Left ventricle myocardium superior (tissue), 1 donor: Measurements from ENCODE around the gene MYO1D. TPM values are rescaled to one million over a fixed set of nuclear protein-coding genes. Genes with fewer than 3 reads are reported as not detected.
"Not testable (repeated sequence)": the region's sequence is repeated elsewhere in the genome, so short reads cannot be mapped to it uniquely, and the experiment has no call there.

Experiments used
- ATAC-seq: fragments of 200-7000 bp; cut with Tn5 transposase; one replicate; pipeline ENCODE4 v1.9.1; 2020; ENCODE audit warnings: mild to moderate bottlenecking, moderate library complexity
- DNase-seq: peaks from one replicate; pipeline ENCODE4 v3.0.0-alpha.2; 2020
- intact Hi-C: fragments of 100-400 bp; cut with micrococcal nuclease; formaldehyde crosslinking; loops from one replicate; pipeline ENCODE4 v1.11.0; 2022
- total RNA-seq: library from RNA; stranded (reverse); fragmentation: NEBNext Ultra II Directional; extraction: Animal tissue kit (Norgen Biotek cat#: 25700); gene quantifications from one replicate; pipeline ENCODE4 v1.2.1, GENCODE V29; 2021
- donor health status: DM: no; HTN: yes; CAD: no; lungs with severe emphysema.

Gene MYO1D
- total RNA-seq, 1 donor from 2014 or later = 6.4 TPM

- DNase-seq (no peak), ATAC-seq (no peak)
- intact Hi-C loops = loop anchor here (10.0 kb wide), 1 partner anchor 115 kb away; no protein-coding TSS in a partner anchor
Measured at GRCh38 chr17:32899236-32900013, 22.5 kb upstream of the MYO1D start.

- ATAC-seq = no peak
- intact Hi-C loops = no loop called here
- DNase-seq = no peak
Measured at GRCh38 chr17:32896647-32897258, 19.8 kb upstream of the MYO1D start.

GRCh38 chr17:32894245-32894644 is 17.3 kb upstream of the MYO1D start:
- DNase-seq = no peak
- ATAC-seq = no peak
- intact Hi-C loops = no loop called here

DNA sequence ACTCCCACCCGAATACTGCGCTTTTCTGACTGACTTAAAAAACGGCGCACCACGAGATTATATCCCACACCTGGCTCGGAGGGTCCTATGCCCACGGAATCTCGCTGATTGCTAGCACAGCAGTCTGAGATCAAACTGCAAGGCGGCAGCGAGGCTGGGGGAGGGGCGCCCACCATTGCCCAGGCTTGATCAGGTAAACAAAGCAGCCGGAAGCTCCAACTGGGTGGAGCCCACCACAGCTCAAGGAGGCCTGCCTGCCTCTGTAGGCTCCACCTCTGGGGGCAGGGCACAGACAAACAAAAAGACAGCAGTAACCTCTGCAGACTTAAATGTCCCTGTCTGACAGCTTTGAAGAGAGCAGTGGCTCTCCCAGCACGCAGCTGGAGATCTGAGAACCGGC is 10.5 kb upstream of the MYO1D start:
- DNase-seq, ATAC-seq, intact Hi-C loops: not testable (repeated sequence)

DNA sequence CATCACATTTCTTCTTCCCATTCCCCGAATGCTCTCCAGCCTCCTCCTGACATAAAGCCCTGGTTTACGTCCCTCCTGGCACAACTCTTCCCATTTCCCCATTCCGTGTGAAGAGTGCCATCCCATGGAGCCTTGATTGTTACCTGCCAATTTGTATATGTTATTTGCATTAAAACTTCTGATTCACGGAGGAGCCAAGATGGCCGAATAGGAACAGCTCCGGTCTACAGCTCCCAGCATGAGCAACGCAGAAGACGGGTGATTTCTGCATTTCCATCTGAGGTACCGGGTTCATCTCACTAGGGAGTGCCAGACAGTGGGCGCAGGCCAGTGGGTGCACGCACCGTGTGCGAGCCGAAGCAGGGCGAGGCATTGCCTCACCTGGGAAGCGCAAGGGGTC is 10.0 kb upstream of the MYO1D start:
- ATAC-seq, intact Hi-C loops, DNase-seq: not testable (repeated sequence)

- ATAC-seq (no peak), DNase-seq (no peak)
- intact Hi-C loops = no loop called here
Measured at GRCh38 chr17:32882734-32883133, 5.8 kb upstream of the MYO1D start.

- DNase-seq = no peak
- intact Hi-C loops = no loop called here
Measured at GRCh38 chr17:32882029-32882428, 5.1 kb upstream of the MYO1D start.

DNA sequence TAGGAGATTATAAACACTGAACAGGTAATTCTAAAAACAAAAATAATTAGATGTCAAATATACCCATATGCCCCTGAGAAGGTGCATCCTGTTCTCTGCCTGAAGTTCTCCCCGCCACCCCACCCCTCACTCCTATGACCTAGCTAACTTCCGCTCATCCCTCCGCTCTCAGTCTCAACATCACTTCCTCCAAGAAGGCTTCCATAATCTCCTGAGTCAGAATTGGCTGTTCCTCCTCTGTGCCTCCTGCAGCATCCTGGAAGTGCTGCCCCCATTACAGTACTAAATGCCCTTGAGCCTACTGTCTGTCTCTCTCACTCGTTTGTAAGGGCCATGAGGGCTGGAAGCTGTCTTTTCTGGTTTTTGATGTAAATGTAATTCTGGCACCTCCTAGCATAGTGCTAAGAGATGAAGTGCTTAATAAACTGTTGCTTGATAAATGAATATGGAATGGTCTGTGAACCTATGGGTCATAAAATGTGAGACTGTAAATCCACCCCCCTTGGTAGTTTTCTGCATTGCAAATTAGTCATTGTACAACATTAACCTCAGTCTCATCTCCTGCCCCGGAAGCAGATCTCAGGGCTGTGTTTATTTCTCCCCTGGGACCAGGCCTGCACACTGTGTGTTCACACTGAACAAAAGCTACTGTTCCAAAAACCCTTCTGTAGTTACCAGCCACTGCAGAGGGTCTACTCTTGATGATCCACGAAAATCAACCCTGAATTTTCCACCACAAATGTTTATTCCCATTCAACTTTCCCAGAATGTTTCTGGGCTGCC is 3.9 kb upstream of the MYO1D start:
- intact Hi-C loops = no loop called here
- ATAC-seq (no peak), DNase-seq (no peak)

More at GRCh38 chr17:32882029-32882428, 5.1 kb upstream of the MYO1D start:
- ATAC-seq = no peak

- intact Hi-C loops = loop anchor here (10.0 kb wide), 1 partner anchor 94 kb away; no protein-coding TSS in a partner anchor
- ATAC-seq (no peak), DNase-seq (no peak)
Measured at GRCh38 chr17:32879134-32879533, 2.2 kb upstream of the MYO1D start.

GRCh38 chr17:32878211-32878610 is 1.3 kb upstream of the MYO1D start:
- DNase-seq (peak; percentile 27), ATAC-seq (no peak)
- intact Hi-C loops = loop anchor here (10.0 kb wide), 1 partner anchor 93 kb away; no protein-coding TSS in a partner anchor

GRCh38 chr17:32877164-32877764 is 340 bp upstream of the MYO1D start:
- DNase-seq = peak; percentile 97
- intact Hi-C loops = loop anchor here (10.0 kb wide), 1 partner anchor 92 kb away; no protein-coding TSS in a partner anchor
- ATAC-seq = peak; percentile 99

- intact Hi-C loops = loop anchor here (10.0 kb wide), 1 partner anchor 91 kb away; no protein-coding TSS in a partner anchor
- no peak for DNase-seq
- peak; percentile 1 for ATAC-seq
Measured at GRCh38 chr17:32875923-32876416, 954 bp downstream of the MYO1D start.

- no peak for DNase-seq
- no peak for ATAC-seq
- intact Hi-C loops = loop anchor here (10.0 kb wide), 1 partner anchor 91 kb away; no protein-coding TSS in a partner anchor
Measured at GRCh38 chr17:32875230-32875917, 1.6 kb downstream of the MYO1D start.

- intact Hi-C loops = loop anchor here (10.0 kb wide), 1 partner anchor 88 kb away; no protein-coding TSS in a partner anchor
- ATAC-seq = no peak
- no peak for DNase-seq
Measured at GRCh38 chr17:32873114-32873513, 3.8 kb downstream of the MYO1D start.

DNA sequence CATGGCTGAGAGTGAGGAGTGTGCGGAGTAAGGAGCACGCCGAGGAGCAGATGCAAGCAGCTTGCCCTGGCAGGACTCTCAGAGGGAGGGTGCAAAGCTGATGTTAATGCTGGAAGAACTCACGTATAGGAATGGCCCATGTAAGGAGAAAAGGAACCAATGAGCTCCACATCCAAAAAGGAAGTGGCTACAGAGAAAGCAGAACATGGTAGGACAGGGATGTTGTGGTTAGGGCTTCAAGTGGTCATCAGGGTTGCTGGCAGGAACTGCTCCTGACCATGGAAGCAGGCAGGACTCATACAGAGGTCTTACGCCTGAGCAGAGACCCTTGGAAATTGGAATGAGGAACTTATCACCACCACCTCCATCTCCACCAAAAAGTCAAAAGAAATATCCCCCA is 5.2 kb downstream of the MYO1D start:
- ATAC-seq = no peak
- DNase-seq = no peak
- intact Hi-C loops = loop anchor here (10.0 kb wide), 1 partner anchor 87 kb away; no protein-coding TSS in a partner anchor

DNA sequence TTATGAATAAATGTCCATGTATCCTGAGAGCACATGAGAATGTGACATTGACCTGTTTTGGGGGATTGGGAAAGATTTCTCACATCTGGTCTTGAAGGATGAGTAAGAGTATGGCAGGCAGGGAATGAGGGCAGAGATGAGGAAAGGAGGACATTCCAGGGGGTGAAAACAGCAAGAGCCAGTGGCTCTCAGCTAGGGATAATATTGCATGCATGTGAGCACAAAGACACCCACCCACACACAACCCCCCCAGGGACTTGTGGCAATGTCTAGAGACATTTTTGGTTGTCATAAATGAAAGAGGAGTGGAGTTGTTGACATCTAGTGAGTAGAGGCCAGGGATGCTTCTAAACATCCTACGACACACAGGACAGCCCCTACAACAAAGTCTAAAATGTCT is 6.0 kb downstream of the MYO1D start:
- intact Hi-C loops = loop anchor here (10.0 kb wide), 1 partner anchor 86 kb away; no protein-coding TSS in a partner anchor
- DNase-seq = no peak
- peak; percentile 22 for ATAC-seq

GRCh38 chr17:32870027-32870670 is 6.8 kb downstream of the MYO1D start:
- peak; percentile 80 for ATAC-seq
- DNase-seq = no peak
- intact Hi-C loops = loop anchor here (10.0 kb wide), 1 partner anchor 85 kb away; no protein-coding TSS in a partner anchor
